CD4-positive, alpha-beta memory T cell (primary cell): Measurements from ENCODE around the gene GSTA4. TPM values are rescaled to one million over a fixed set of nuclear protein-coding genes. Genes with fewer than 3 reads are reported as not detected.

Experiments used
- CTCF ChIA-PET: fragments of 350-600 bp; sonication (Branson Sonifier 250); formaldehyde crosslinking; loops from one replicate; lab custom pipeline; 2021; ENCODE audit warnings: inconsistent platforms; ENCODE audit not compliant: partially characterized antibody; lab: Charles Lee
- POLR2A ChIA-PET: fragments of 350-600 bp; sonication (Branson Sonifier 250); formaldehyde crosslinking; loops from one replicate; lab custom pipeline; 2021; ENCODE audit not compliant: partially characterized antibody; lab: Charles Lee
- DNase-seq, 5 donors: peaks; one replicate each; pipeline versions ENCODE4 v3.0.0 to v3.0.0-alpha.2; 2020 to 2022; ENCODE audit warnings: mixed read lengths in 1 of 5
- H3K27ac ChIP-seq: one replicate; pipeline ENCODE4 v1.7.0; 2013; ENCODE audit warnings: low read depth, low read length
- H3K27me3 ChIP-seq: 2 replicates; pipeline ENCODE4 v1.7.0; 2013; ENCODE audit warnings: mild to moderate bottlenecking, low read length, moderate library complexity; ENCODE audit not compliant: insufficient read depth
- H3K36me3 ChIP-seq: 2 replicates; pipeline ENCODE4 v1.7.0; 2013; ENCODE audit warnings: mild to moderate bottlenecking, low read length, moderate library complexity; ENCODE audit not compliant: insufficient read depth
- H3K4me1 ChIP-seq: 2 replicates; pipeline ENCODE4 v1.7.0; 2013; ENCODE audit warnings: mild to moderate bottlenecking, low read length, moderate library complexity; ENCODE audit not compliant: insufficient read depth
- H3K4me3 ChIP-seq, 2 donors: one replicate each; pipeline ENCODE4 v1.7.0; 2013; ENCODE audit warnings: low read length in 2 of 2, mild to moderate bottlenecking in 1 of 2
- H3K9me3 ChIP-seq, 2 donors: one replicate each; pipeline ENCODE4 v1.7.0; 2013; ENCODE audit warnings: low read length in 2 of 2, control low read depth in 1 of 2; ENCODE audit not compliant: control insufficient read depth in 1 of 2
- H3K27ac Mint-ChIP-seq, 7 donors: one replicate each; pipeline ENCODE4 v1.8.0; 2020 to 2021; ENCODE audit warnings: mixed read lengths in 7 of 7, mild to moderate bottlenecking in 6 of 7, inconsistent platforms in 3 of 7, moderate library complexity in 3 of 7
- H3K27me3 Mint-ChIP-seq, 2 donors: one replicate each; pipeline ENCODE4 v1.8.0; 2020 to 2021; ENCODE audit warnings: mixed read lengths in 2 of 2
- H3K36me3 Mint-ChIP-seq, 2 donors: one replicate each; pipeline ENCODE4 v1.8.0; 2020 to 2021; ENCODE audit warnings: mixed read lengths in 2 of 2, inconsistent platforms in 1 of 2, mild to moderate bottlenecking in 1 of 2
- H3K4me1 Mint-ChIP-seq, 4 donors: one replicate each; pipeline ENCODE4 v1.8.0; 2020 to 2021; ENCODE audit warnings: mixed read lengths in 4 of 4, mild to moderate bottlenecking in 1 of 4
- H3K4me3 Mint-ChIP-seq, 8 donors: one replicate each; pipeline ENCODE4 v1.8.0; 2020 to 2021; ENCODE audit warnings: mixed read lengths in 8 of 8, mild to moderate bottlenecking in 7 of 8, moderate library complexity in 6 of 8, inconsistent platforms in 3 of 8
- H3K9me3 Mint-ChIP-seq, 8 donors: one replicate each; pipeline ENCODE4 v1.8.0; 2020 to 2021; ENCODE audit warnings: mixed read lengths in 8 of 8, mild to moderate bottlenecking in 5 of 8, inconsistent platforms in 3 of 8, moderate library complexity in 1 of 8
- intact Hi-C: fragments of 100-400 bp; cut with micrococcal nuclease; formaldehyde crosslinking; loops from one replicate; pipeline ENCODE4 v1.15.1; 2023
- polyA plus RNA-seq, 2 donors: library from polyadenylated mRNA; unstranded; fragments of 300-500 nt; fragmentation: Illumina TruSeq; gene quantifications; one replicate each; pipeline ENCODE4 v1.2.3, GENCODE V29; 2021
- total RNA-seq, 2 experiments: library from RNA; stranded (reverse); gene quantifications; one replicate each; pipeline ENCODE4 v1.2.3, GENCODE V29; 2021

Gene GSTA4
- total and polyA plus RNA-seq, 4 experiments from 2014 or later: 0.57 to 1.7 TPM; not detected in 2

- H3K4me3 ChIP-seq: no peak overlapping the region
- intact Hi-C loops: loop anchor here (10.0 kb wide), 3 partner anchors 418 to 662 kb away; partner anchors contain the start of gene TRAM2
- Mint-ChIP-seq H3K4me1 (peaks cover 9 to 29% (median 20%) of the 10 kb centered on the region in 4 donors), H3K27ac (peak overlapping the region in 1 of 7 donors; percentile 100), H3K9me3 (peaks cover 0 to 18% (median 3%) of the 10 kb centered on the region in 8 donors), H3K36me3 (peaks cover 0 to 12% of the 10 kb centered on the region in 2 donors), H3K27me3 (peaks cover 11 to 12% of the 10 kb centered on the region in 2 donors), H3K4me3 (peak overlapping the region in 4 of 8 donors; percentile 17 to 37 (median 28))
- no peak for DNase-seq
- peaks cover 22% of the 10 kb centered on the region for H3K4me1 ChIP-seq
- H3K9me3 ChIP-seq: no peaks in the 10 kb centered on the region
- H3K27me3 ChIP-seq: no peaks in the 10 kb centered on the region
- ChIA-PET POLR2A (interaction anchor here (2.7 kb wide), 1 partner anchor 72 kb away, joined by 23 read pairs; the partner anchor contains the start of gene FBXO9), CTCF (interaction anchor here (1.4 to 3.8 kb wide), 2 partner anchors 9 to 14 kb away, joined by 3 to 49 read pairs; no protein-coding TSS in a partner anchor)
- no peak overlapping the region for H3K27ac ChIP-seq
- H3K36me3 ChIP-seq: no peaks in the 10 kb centered on the region
Measured at GRCh38 chr6:52992980-52993920, 1.8 kb downstream of the GSTA4 start.

GRCh38 chr6:52990342-52990741 lies 4.7 kb downstream of the GSTA4 start:
- H3K4me3 Mint-ChIP-seq: no peak overlapping the region
- ChIA-PET POLR2A (no interaction called here), CTCF (no interaction called here)
- Histone ChIP-seq H3K27ac (no peak overlapping the region), H3K4me3 (no peak overlapping the region), H3K4me1 (peaks cover 15% of the 10 kb centered on the region), H3K36me3 (no peaks in the 10 kb centered on the region), H3K27me3 (no peaks in the 10 kb centered on the region), H3K9me3 (no peaks in the 10 kb centered on the region)
- peak overlapping the region in 1 of 7 donors; percentile 50 for H3K27ac Mint-ChIP-seq
- H3K4me1 Mint-ChIP-seq: peaks cover 4 to 26% (median 10%) of the 10 kb centered on the region in 4 donors
- H3K9me3 Mint-ChIP-seq: peaks cover 0 to 10% (median under 1%) of the 10 kb centered on the region in 8 donors
- H3K36me3 Mint-ChIP-seq: peaks cover 0 to 8% of the 10 kb centered on the region in 2 donors
- no peak for DNase-seq
- H3K27me3 Mint-ChIP-seq: peaks cover 6 to 15% of the 10 kb centered on the region in 2 donors
- intact Hi-C loops: loop anchor here (10.0 kb wide), 3 partner anchors 416 to 664 kb away; partner anchors contain the start of gene TRAM2

GRCh38 chr6:52985228-52985627 lies 9.9 kb downstream of the GSTA4 start:
- POLR2A ChIA-PET: interaction anchor here (1.0 to 2.2 kb wide), 2 partner anchors 10 to 80 kb away, joined by 3 to 14 read pairs; partner anchors contain the start of genes FBXO9 and GSTA4

GRCh38 chr6:52984247-52984646 lies 10.8 kb downstream of the GSTA4 start:
- H3K4me3 Mint-ChIP-seq: peak overlapping the region; percentile 18 to 85 (median 78)
- H3K27me3 Mint-ChIP-seq: peaks cover 5 to 20% of the 10 kb centered on the region in 2 donors
- Histone ChIP-seq H3K27ac (no peak overlapping the region), H3K27me3 (no peaks in the 10 kb centered on the region), H3K9me3 (no peaks in the 10 kb centered on the region), H3K36me3 (no peaks in the 10 kb centered on the region), H3K4me1 (peaks cover 31% of the 10 kb centered on the region), H3K4me3 (peak overlapping the region; percentile 9 to 11)
- POLR2A ChIA-PET: interaction anchor here (2.2 kb wide), 1 partner anchor 11 kb away, joined by 14 read pairs; the partner anchor contains the start of gene GSTA4
- peaks cover 31 to 40% (median 34%) of the 10 kb centered on the region in 4 donors for H3K4me1 Mint-ChIP-seq
- CTCF ChIA-PET: interaction anchor here (0.5 to 7.8 kb wide), 4 partner anchors 11 to 672 kb away, joined by 3 to 49 read pairs (median 4); partner anchors contain the start of gene GSTA4
- intact Hi-C loops: loop anchor here (1.0 to 2.0 kb wide), 2 partner anchors 11 to 101 kb away; partner anchors contain the start of gene GSTA4
- H3K27ac Mint-ChIP-seq: peak overlapping the region in 4 of 7 donors; percentile 37 to 86 (median 59)
- no peaks in the 10 kb centered on the region for H3K36me3 Mint-ChIP-seq
- peaks cover 0 to 3% (median 0%) of the 10 kb centered on the region in 8 donors for H3K9me3 Mint-ChIP-seq
- DNase-seq: peak; percentile 70 to 81 (median 76)

More at GRCh38 chr6:52985228-52985627, 9.9 kb downstream of the GSTA4 start:
- intact Hi-C loops: loop anchor here (2.0 kb wide), 1 partner anchor 102 kb away; no protein-coding TSS in a partner anchor
- Histone ChIP-seq H3K4me1 (peaks cover 31% of the 10 kb centered on the region), H3K27me3 (no peaks in the 10 kb centered on the region), H3K4me3 (no peak overlapping the region), H3K27ac (no peak overlapping the region), H3K36me3 (no peaks in the 10 kb centered on the region), H3K9me3 (no peaks in the 10 kb centered on the region)
- CTCF ChIA-PET: interaction anchor here (0.7 to 7.8 kb wide), 2 partner anchors 10 to 501 kb away, joined by 4 to 49 read pairs; partner anchors contain the start of gene GSTA4
- Mint-ChIP-seq H3K9me3 (peaks cover 0 to 3% (median 0%) of the 10 kb centered on the region in 8 donors), H3K4me1 (peaks cover 31 to 40% (median 34%) of the 10 kb centered on the region in 4 donors), H3K36me3 (no peaks in the 10 kb centered on the region), H3K4me3 (peak overlapping the region in 5 of 8 donors; percentile 8 to 83 (median 79)), H3K27me3 (peaks cover 6 to 21% of the 10 kb centered on the region in 2 donors), H3K27ac (no peak overlapping the region)
- no peak for DNase-seq

GRCh38 chr6:52983159-52983848 lies 11.8 kb downstream of the GSTA4 start:
- peaks cover 4 to 17% of the 10 kb centered on the region in 2 donors for H3K27me3 Mint-ChIP-seq
- intact Hi-C loops: no loop called here
- H3K4me3 Mint-ChIP-seq: peak overlapping the region in 4 of 8 donors; percentile 76 to 83 (median 81)
- H3K27ac Mint-ChIP-seq: peak overlapping the region in 2 of 7 donors; percentile 80 to 86
- H3K4me1 Mint-ChIP-seq: peaks cover 31 to 40% (median 34%) of the 10 kb centered on the region in 4 donors
- DNase-seq: no peak
- no peak overlapping the region for H3K4me3 ChIP-seq
- no peak overlapping the region for H3K27ac ChIP-seq
- no peaks in the 10 kb centered on the region for H3K9me3 ChIP-seq
- H3K36me3 ChIP-seq: no peaks in the 10 kb centered on the region
- H3K36me3 Mint-ChIP-seq: no peaks in the 10 kb centered on the region
- ChIA-PET CTCF (interaction anchor here (0.5 to 7.8 kb wide), 3 partner anchors 12 to 673 kb away, joined by 3 to 49 read pairs (median 3); partner anchors contain the start of gene GSTA4), POLR2A (interaction anchor here (2.2 kb wide), 1 partner anchor 12 kb away, joined by 14 read pairs; the partner anchor contains the start of gene GSTA4)
- H3K27me3 ChIP-seq: no peaks in the 10 kb centered on the region
- peaks cover 0 to 3% (median 0%) of the 10 kb centered on the region in 8 donors for H3K9me3 Mint-ChIP-seq
- peaks cover 31% of the 10 kb centered on the region for H3K4me1 ChIP-seq

DNA sequence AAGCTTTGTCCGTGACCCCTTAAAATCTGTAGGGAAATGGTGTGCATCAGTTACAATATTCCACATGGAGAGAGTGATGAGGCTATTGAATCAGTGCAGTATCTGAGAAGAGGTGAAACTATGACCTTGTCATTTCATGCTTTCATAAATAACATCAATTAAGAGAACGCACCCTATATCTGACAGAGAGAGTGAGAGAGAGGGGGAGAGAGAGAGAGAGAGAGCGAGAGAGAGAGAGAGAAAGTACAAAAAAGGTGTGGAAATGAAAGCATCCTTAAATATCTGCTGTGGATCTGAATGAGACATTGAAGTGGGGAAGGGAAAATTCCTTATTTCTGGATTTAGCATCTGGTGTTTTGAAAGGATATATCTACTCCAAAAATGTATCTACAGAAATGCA lies 12.4 kb downstream of the GSTA4 start:
- ChIA-PET CTCF (interaction anchor here (7.8 kb wide), 1 partner anchor 12 kb away, joined by 49 read pairs; the partner anchor contains the start of gene GSTA4), POLR2A (no interaction called here)

More for the DNA sequence above, 12.4 kb downstream of the GSTA4 start:
- H3K4me1 ChIP-seq: peaks cover 31% of the 10 kb centered on the region
- intact Hi-C loops: no loop called here
- H3K9me3 Mint-ChIP-seq: peaks cover 0 to 3% (median 0%) of the 10 kb centered on the region in 8 donors
- no peaks in the 10 kb centered on the region for H3K36me3 Mint-ChIP-seq
- H3K27me3 ChIP-seq: no peaks in the 10 kb centered on the region
- H3K27me3 Mint-ChIP-seq: peaks cover 4 to 17% of the 10 kb centered on the region in 2 donors
- no peak overlapping the region for H3K27ac ChIP-seq
- peak overlapping the region in 2 of 8 donors; percentile 64 to 83 for H3K4me3 Mint-ChIP-seq
- no peak overlapping the region for H3K4me3 ChIP-seq
- no peak overlapping the region for H3K27ac Mint-ChIP-seq
- no peak for DNase-seq
- peaks cover 31 to 40% (median 34%) of the 10 kb centered on the region in 4 donors for H3K4me1 Mint-ChIP-seq
- H3K9me3 ChIP-seq: no peaks in the 10 kb centered on the region
- no peaks in the 10 kb centered on the region for H3K36me3 ChIP-seq
